WTC11 (cell line): Measurements from ENCODE around the gene IL1RAPL1. TPM values are rescaled to one million over a fixed set of nuclear protein-coding genes. Genes with fewer than 3 reads are reported as not detected.

ENCODE experiments used
- ATAC-seq: fragments of 200-7000 bp; cut with Tn5 transposase; 2 replicates; pipeline ENCODE4 v1.10.0; 2021; ENCODE audit warnings: mild to moderate bottlenecking, moderate library complexity
- CTCF ChIA-PET: fragments of 300-600 bp; sonication (Branson Sonifier 250); formaldehyde crosslinking; loops from one replicate; lab custom pipeline; 2021; ENCODE audit warnings: antibody characterized with exemption; lab: Charles Lee
- POLR2A ChIA-PET: fragments of 350-600 bp; sonication (Branson Sonifier 250); formaldehyde crosslinking; loops from one replicate; lab custom pipeline; 2021; ENCODE audit warnings: antibody characterized with exemption; lab: Charles Lee
- DNase-seq: peaks from one replicate; pipeline ENCODE4 v3.0.0; 2021; ENCODE audit warnings: low spot score
- H3K27ac Mint-ChIP-seq: 2 replicates; pipeline ENCODE4 v1.8.0; 2021; ENCODE audit warnings: mixed read lengths
- H3K27me3 Mint-ChIP-seq: 2 replicates; pipeline ENCODE4 v1.8.0; 2021; ENCODE audit warnings: low read depth, mild to moderate bottlenecking, moderate library complexity, mixed read lengths
- H3K36me3 Mint-ChIP-seq: 2 replicates; pipeline ENCODE4 v1.8.0; 2021; ENCODE audit warnings: mixed read lengths
- H3K4me1 Mint-ChIP-seq: 2 replicates; pipeline ENCODE4 v1.8.0; 2022; ENCODE audit warnings: mixed read lengths
- H3K4me3 Mint-ChIP-seq: 2 replicates; pipeline ENCODE4 v1.8.0; 2021; ENCODE audit warnings: mild to moderate bottlenecking, moderate library complexity, mixed read lengths
- H3K9me3 Mint-ChIP-seq: 2 replicates; pipeline ENCODE4 v1.8.0; 2021; ENCODE audit warnings: mixed read lengths
- ATF3 ChIP-seq: sonication (generic); formaldehyde crosslinking; conservative IDR thresholded peaks from 2 replicates; pipeline ENCODE4 v1.8.1; 2022; ENCODE audit warnings: mild to moderate bottlenecking, missing genetic modification reagents
- E2F1 ChIP-seq: sonication (generic); formaldehyde crosslinking; IDR thresholded peaks from 2 replicates; pipeline ENCODE4 v1.8.0; 2022; ENCODE audit warnings: mild to moderate bottlenecking, missing genetic modification reagents
- E2F4 ChIP-seq: sonication (generic); formaldehyde crosslinking; IDR thresholded peaks from 2 replicates; pipeline ENCODE4 v1.8.1; 2022; ENCODE audit warnings: low read depth, mild to moderate bottlenecking, moderate library complexity, missing genetic modification reagents, borderline replicate concordance
- E2F5 ChIP-seq: sonication (generic); formaldehyde crosslinking; IDR thresholded peaks from 2 replicates; pipeline ENCODE4 v1.8.1; 2022; ENCODE audit warnings: mild to moderate bottlenecking, moderate library complexity, missing genetic modification reagents
- ERG ChIP-seq: fragments of 250-450 bp; sonication (Bioruptor Pico); IDR thresholded peaks from 2 replicates; pipeline ENCODE4 v1.8.0; 2021; ENCODE audit warnings: mild to moderate bottlenecking
- FOXP1 ChIP-seq: sonication (generic); formaldehyde crosslinking; IDR thresholded peaks from 2 replicates; pipeline ENCODE4 v1.8.0; 2022; ENCODE audit warnings: missing genetic modification reagents, mild to moderate bottlenecking, moderate library complexity, borderline replicate concordance
- IRF1 ChIP-seq: sonication (generic); formaldehyde crosslinking; IDR thresholded peaks from 2 replicates; pipeline ENCODE4 v1.8.0; 2023; ENCODE audit warnings: missing genetic modification reagents
- JAZF1 ChIP-seq: fragments of 250-450 bp; sonication (Bioruptor Pico); IDR thresholded peaks from 2 replicates; pipeline ENCODE4 v1.9.0; 2021; ENCODE audit warnings: moderate library complexity, mild to moderate bottlenecking, inconsistent platforms
- MXD4 ChIP-seq: fragments of 250-450 bp; sonication (Bioruptor Pico); IDR thresholded peaks from 2 replicates; pipeline ENCODE4 v1.8.0; 2021; ENCODE audit warnings: mild to moderate bottlenecking, moderate library complexity, borderline replicate concordance
- PRDM15 ChIP-seq: sonication (generic); formaldehyde crosslinking; IDR thresholded peaks from 2 replicates; pipeline ENCODE4 v1.8.0; 2022; ENCODE audit warnings: missing genetic modification reagents
- RELA ChIP-seq: sonication (generic); formaldehyde crosslinking; IDR thresholded peaks from 2 replicates; pipeline ENCODE4 v1.8.1; 2022; ENCODE audit warnings: missing genetic modification reagents, mild to moderate bottlenecking, borderline replicate concordance
- SMAD3 ChIP-seq: sonication (generic); formaldehyde crosslinking; IDR thresholded peaks from 2 replicates; pipeline ENCODE4 v1.8.0; 2022; ENCODE audit warnings: missing genetic modification reagents, mild to moderate bottlenecking, borderline replicate concordance
- SP1 ChIP-seq: sonication (generic); formaldehyde crosslinking; conservative IDR thresholded peaks from 2 replicates; pipeline ENCODE4 v1.8.1; 2022; ENCODE audit warnings: missing genetic modification reagents
- TEAD1 ChIP-seq: sonication (generic); formaldehyde crosslinking; IDR thresholded peaks from 2 replicates; pipeline ENCODE4 v1.8.0; 2022; ENCODE audit warnings: mild to moderate bottlenecking, missing genetic modification reagents
- ZNF416 ChIP-seq: fragments of 250-450 bp; sonication (Bioruptor Pico); IDR thresholded peaks from 2 replicates; pipeline ENCODE4 v1.9.0; 2021; ENCODE audit warnings: mild to moderate bottlenecking, inconsistent platforms
- ZNF425 ChIP-seq: fragments of 250-450 bp; sonication (Bioruptor Pico); conservative IDR thresholded peaks from 2 replicates; pipeline ENCODE4 v1.9.0; 2021; ENCODE audit warnings: mild to moderate bottlenecking
- ZNF532 ChIP-seq: fragments of 250-450 bp; sonication (Bioruptor Pico); IDR thresholded peaks from 2 replicates; pipeline ENCODE4 v1.9.0; 2021; ENCODE audit warnings: mild to moderate bottlenecking, borderline replicate concordance
- total RNA-seq: library from RNA; stranded (reverse); gene quantifications from 3 replicates; pipeline ENCODE4 v1.2.3, GENCODE V29; 2021

IL1RAPL1 gene
- total RNA-seq, 1 experiment from 2014 or later, result 0.13 TPM

- TF ChIP-seq PRDM15 (CRISPR knock-in tag) (no peak), ATF3 (CRISPR knock-in tag) (no peak), E2F1 (no peak)
Observed at GRCh38 chrX:29491659-29492058, 904.4 kb downstream of the IL1RAPL1 start (continued).

GRCh38 chrX:29496636-29497180 lies 909.5 kb downstream of the IL1RAPL1 start:
- Mint-ChIP-seq H3K9me3 (no peaks in the 10 kb centered on the region), H3K27ac (no peak overlapping the region), H3K4me3 (no peak overlapping the region), H3K4me1 (peaks cover 4% of the 10 kb centered on the region; the same call in 1 of the 2 replicates), H3K27me3 (no peaks in the 10 kb centered on the region), H3K36me3 (no peaks in the 10 kb centered on the region)
- no peak for ATAC-seq
- no peak for DNase-seq
- ChIA-PET POLR2A (no interaction called here), CTCF (interaction anchor here (1.2 kb wide), 1 partner anchor 18 kb away, joined by 3 read pairs; no protein-coding TSS in a partner anchor)
- no peak for TF ChIP-seq ERG
- no peak for TF ChIP-seq ZNF425
- no peak for TF ChIP-seq FOXP1 (CRISPR knock-in tag)
- no peak for TF ChIP-seq E2F4
- no peak for TF ChIP-seq SMAD3 (CRISPR knock-in tag)
- TF ChIP-seq JAZF1 (CRISPR knock-in tag), result no peak
- no peak for TF ChIP-seq TEAD1 (CRISPR knock-in tag)
- TF ChIP-seq SP1 (CRISPR knock-in tag), result no peak
- no peak for TF ChIP-seq RELA (CRISPR knock-in tag)
- TF ChIP-seq MXD4, result no peak
- TF ChIP-seq ZNF532 (CRISPR knock-in tag), result no peak
- TF ChIP-seq E2F1, result no peak
- TF ChIP-seq E2F5 (CRISPR knock-in tag), result no peak
- no peak for TF ChIP-seq IRF1 (CRISPR knock-in tag)
- no peak for TF ChIP-seq ZNF416 (CRISPR knock-in tag)
